G401 (cell line): ENCODE measurements around the gene ADH1B. TPM values are rescaled to one million over a fixed set of nuclear protein-coding genes. Genes with fewer than 3 reads are reported as not detected.

Experiments used
- DNase-seq: peaks from one replicate; pipeline ENCODE4 v3.0.0-alpha.2; 2015; ENCODE audit warnings: low spot score
- in situ Hi-C: cut with HindIII; loops from 2 replicates; pipeline ENCODE4 v1.10.0; 2016; ENCODE audit warnings: low sequenced_read_pairs, mixed read lengths
- total RNA-seq: library from RNA; depleted of rRNA; stranded (reverse); fragments of >200 nt; shearing (Covaris generic); gene quantifications from 2 replicates; pipeline ENCODE4 v1.2.3, GENCODE V29; 2014; rRNA removed

The ADH1B gene
- total RNA-seq, 1 experiment from 2014 or later = not detected

DNA sequence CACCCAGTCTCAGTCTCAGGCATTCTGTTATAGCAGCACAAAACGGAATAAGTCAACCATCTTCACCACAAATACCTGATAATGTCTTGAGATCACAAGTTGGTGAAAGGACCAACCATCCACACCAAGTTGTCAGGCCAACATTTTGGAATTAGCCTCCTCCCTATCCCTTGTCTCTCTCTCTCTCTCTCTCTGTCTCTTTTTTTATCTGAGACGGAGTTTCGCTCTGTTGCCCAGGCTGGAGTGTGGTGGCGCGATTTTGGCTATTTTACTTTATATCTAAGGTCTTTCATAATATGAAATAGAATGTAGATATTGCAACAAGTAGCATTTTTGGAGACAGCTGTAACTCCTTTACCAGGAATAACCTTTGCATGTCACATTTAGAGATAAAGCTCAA lies 46.2 kb downstream of the ADH1B start:
- in situ Hi-C loops = no loop called here
- DNase-seq = no peak

GRCh38 chr4:99273704-99274103 lies 47.5 kb downstream of the ADH1B start:
- in situ Hi-C loops = no loop called here
- DNase-seq = no peak

DNA sequence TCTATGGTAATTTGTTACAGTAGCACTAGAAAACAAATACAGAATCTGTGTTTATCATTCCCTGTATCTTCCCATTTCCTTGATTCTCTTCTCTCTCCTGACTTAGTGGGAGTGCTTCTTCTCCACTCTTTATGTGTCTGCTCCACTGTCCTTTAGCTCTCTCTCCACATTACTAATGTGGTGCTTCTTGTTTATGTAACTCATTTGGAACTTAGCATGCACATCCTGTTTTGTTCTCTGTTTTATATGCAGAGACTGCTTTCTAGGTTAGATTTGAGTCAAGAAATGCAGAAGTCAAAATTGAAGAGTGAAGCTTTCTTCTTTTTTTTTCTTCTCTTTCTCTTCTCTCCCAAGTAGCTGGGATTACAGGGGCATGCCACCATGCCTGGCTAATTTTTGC lies 56.3 kb downstream of the ADH1B start:
- DNase-seq = no peak
- in situ Hi-C loops = no loop called here

Other genes starting within 250 kb of the ADH1B start
- gene ADH5, start 232.6 kb downstream of the ADH1B start, total RNA-seq = 160 and 267 TPM in 2 replicates
- gene ADH4, start 177.1 kb downstream of the ADH1B start, total RNA-seq = not detected in 2 replicates
- not detected in 2 replicates for gene ADH6, start 102.2 kb downstream of the ADH1B start, total RNA-seq
- not detected in 2 replicates for gene ADH1A, start 30.4 kb downstream of the ADH1B start, total RNA-seq
- gene ADH1C, start 31.3 kb upstream of the ADH1B start, total RNA-seq = not detected in 2 replicates
- gene ADH7, start 113.9 kb upstream of the ADH1B start, total RNA-seq = not detected in 2 replicates
- not detected in 2 replicates for gene C4orf17, start 189.6 kb upstream of the ADH1B start, total RNA-seq
- 4.4 and 8.4 TPM in 2 replicates for gene TRMT10A, start 242.6 kb upstream of the ADH1B start, total RNA-seq